Small intestine (tissue), 7 donors: ENCODE data around the gene ZEB1. TPM values are rescaled to one million over a fixed set of nuclear protein-coding genes. Genes with fewer than 3 reads are reported as not detected.

Experiments
- DNase-seq, 2 donors: peaks; one replicate each; pipeline versions ENCODE4 v3.0.0 to v3.0.0-alpha.2; 2013
- FAIRE-seq: peaks from 2 replicates; lab custom pipeline; 2012; peaks lifted over from hg19 to GRCh38; lab: Jason Lieb, UNC
- H3K27ac ChIP-seq, 3 donors: one replicate each; pipeline ENCODE4 v1.5.1; 2013; ENCODE audit warnings: low read length in 2 of 3, mild to moderate bottlenecking in 2 of 3, control low read depth in 1 of 3, inconsistent platforms in 1 of 3, low read depth in 1 of 3, moderate library complexity in 1 of 3
- H3K27me3 ChIP-seq, 3 donors: one replicate each; pipeline ENCODE4 v1.6.1; 2013; ENCODE audit warnings: low read length in 3 of 3, inconsistent platforms in 1 of 3; ENCODE audit not compliant: control insufficient read depth in 3 of 3, insufficient read depth in 3 of 3
- H3K36me3 ChIP-seq, 3 donors: one replicate each; pipeline ENCODE4 v1.6.1; 2013; ENCODE audit warnings: low read length in 3 of 3, inconsistent platforms in 1 of 3, low read depth in 1 of 3, mild to moderate bottlenecking in 1 of 3, moderate library complexity in 1 of 3; ENCODE audit not compliant: control insufficient read depth in 3 of 3, insufficient read depth in 2 of 3
- H3K4me1 ChIP-seq, 3 donors: one replicate each; pipeline ENCODE4 v1.6.1; 2013; ENCODE audit warnings: low read length in 2 of 3, inconsistent platforms in 1 of 3, low read depth in 1 of 3, mild to moderate bottlenecking in 1 of 3, moderate library complexity in 1 of 3; ENCODE audit not compliant: control insufficient read depth in 3 of 3, insufficient read depth in 2 of 3
- H3K4me3 ChIP-seq, 3 donors: one replicate each; pipeline ENCODE4 v1.5.1; 2013; ENCODE audit warnings: low read length in 3 of 3, control low read depth in 1 of 3, inconsistent platforms in 1 of 3, low read depth in 1 of 3, mild to moderate bottlenecking in 1 of 3, moderate library complexity in 1 of 3
- H3K9me3 ChIP-seq, 2 donors: one replicate each; pipeline ENCODE4 v1.6.1; 2013; ENCODE audit warnings: low read depth in 1 of 2, low read length in 1 of 2; ENCODE audit not compliant: control insufficient read depth in 2 of 2, insufficient read depth in 1 of 2
- WGBS, 3 donors: extraction: QIAGEN DNeasy Blood & Tissue Kit; methylation state at CpG; one replicate each; pipeline ENCODE4 v1.1.7; 2013; 5-methylcytosine and 5-hydroxymethylcytosine counted together
- polyA plus RNA-seq, 4 donors: library from polyadenylated mRNA; stranded (reverse) in 3 of 4; unstranded in 1 of 4; fragments of 200-250 nt in 3 of 4; fragments of 120-200 nt in 1 of 4; gene quantifications; one replicate each; pipeline versions ENCODE4 v1.2.1 to v1.2.3, GENCODE V29; 2013
- donor health status: healthy with polysubstance abuse.
- donor health status: control.
- donor health status: control.
- donor health status: Bipolar disorder and iron deficiency.
- donor health status: healthy.

ZEB1 gene
- polyA plus RNA-seq, 4 donors = 2.7 to 10.4 (median 6.9) TPM

DNA sequence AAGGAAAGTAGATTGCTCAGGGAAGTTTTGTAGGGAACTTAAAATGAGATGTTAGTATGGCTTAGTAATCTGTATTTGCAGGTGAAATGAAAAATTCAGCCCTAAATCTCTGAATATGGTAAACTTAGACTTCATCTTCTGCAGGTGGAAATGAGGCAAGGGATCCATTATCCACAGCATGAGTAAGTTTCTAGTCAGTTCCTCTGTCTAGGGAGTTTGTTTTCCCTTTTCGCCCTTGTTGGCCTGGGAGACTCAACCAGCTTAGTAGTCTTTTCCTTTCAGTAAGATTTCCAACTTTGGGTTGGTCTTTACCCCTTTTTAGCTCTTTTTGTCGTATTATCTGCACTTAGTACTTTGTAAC is 65.6 kb downstream of the ZEB1 start:
- Histone ChIP-seq H3K36me3 (no peaks in the 10 kb centered on the region), H3K27me3 (no peaks in the 10 kb centered on the region), H3K9me3 (no peaks in the 10 kb centered on the region), H3K4me1 (no peaks in the 10 kb centered on the region), H3K4me3 (no peak overlapping the region), H3K27ac (no peak overlapping the region)
- WGBS, 3 donors = 67 to 70% (median 69%) methylated on average over 2 of the region's 2 CpGs
- no peak for FAIRE-seq
- no peak for DNase-seq

GRCh38 chr10:31390804-31391203 is 71.8 kb downstream of the ZEB1 start:
- WGBS, 3 donors = 83 to 95% (median 93%) methylated on average over 3 of the region's 3 CpGs
- FAIRE-seq = no peak

DNA sequence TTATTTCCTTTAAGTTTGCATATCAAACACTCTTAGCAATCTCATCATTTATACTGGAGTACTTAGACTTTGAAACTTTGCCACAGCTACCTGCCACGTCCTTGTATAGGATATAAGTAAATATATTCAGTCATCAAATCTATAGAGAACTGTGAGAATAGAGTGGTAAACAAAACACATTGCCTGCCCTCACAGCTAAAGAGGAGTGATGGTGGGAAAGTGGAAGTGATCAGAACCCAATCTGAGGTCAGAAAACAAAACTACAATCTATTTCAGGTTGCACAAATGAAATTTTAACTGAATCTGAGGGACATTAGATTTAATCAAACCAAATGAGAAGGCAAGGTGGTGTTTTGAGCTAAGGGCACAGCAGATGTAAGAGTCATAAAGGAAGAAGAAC is 74.8 kb downstream of the ZEB1 start:
- Histone ChIP-seq H3K9me3 (no peaks in the 10 kb centered on the region), H3K27me3 (no peaks in the 10 kb centered on the region), H3K4me3 (no peak overlapping the region), H3K36me3 (no peaks in the 10 kb centered on the region), H3K4me1 (no peaks in the 10 kb centered on the region), H3K27ac (no peak overlapping the region)
- no peak for DNase-seq
- FAIRE-seq = no peak
- 11 to 48% (median 38%) methylated on average over 1 of the region's 1 CpG for WGBS, 3 donors

More at GRCh38 chr10:31390804-31391203, 71.8 kb downstream of the ZEB1 start:
- H3K27ac ChIP-seq = no peak overlapping the region
- H3K4me3 ChIP-seq = no peak overlapping the region
- H3K4me1 ChIP-seq = no peaks in the 10 kb centered on the region
- H3K36me3 ChIP-seq = no peaks in the 10 kb centered on the region
- H3K27me3 ChIP-seq = no peaks in the 10 kb centered on the region
- no peak for DNase-seq
- H3K9me3 ChIP-seq = no peaks in the 10 kb centered on the region

DNA sequence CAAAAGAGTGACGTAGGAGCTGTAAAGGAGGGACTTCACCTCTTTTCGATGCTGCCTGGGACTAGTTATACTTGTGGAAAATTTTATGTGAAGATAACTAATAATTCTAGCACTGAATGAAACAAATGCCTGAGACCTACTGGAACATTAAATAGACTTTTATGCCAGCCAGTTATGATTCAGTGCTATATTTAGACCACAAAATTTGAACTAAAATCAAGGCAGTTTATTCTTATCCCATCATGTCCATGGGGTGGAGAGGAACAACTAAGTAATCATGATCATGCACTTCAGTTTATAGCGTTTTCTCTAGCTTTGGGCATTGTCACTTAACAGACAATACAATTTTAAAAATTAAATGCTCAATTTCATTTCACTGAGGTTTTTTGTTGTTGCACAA is 76.7 kb downstream of the ZEB1 start:
- Histone ChIP-seq H3K4me1 (no peaks in the 10 kb centered on the region), H3K36me3 (no peaks in the 10 kb centered on the region), H3K9me3 (no peaks in the 10 kb centered on the region), H3K27me3 (no peaks in the 10 kb centered on the region), H3K27ac (no peak overlapping the region), H3K4me3 (no peak overlapping the region)
- FAIRE-seq (no peak), DNase-seq (no peak)
- WGBS, 3 donors = 62 to 66% (median 64%) methylated on average over 3 of the region's 3 CpGs

- H3K36me3 ChIP-seq = no peaks in the 10 kb centered on the region
- no peaks in the 10 kb centered on the region for H3K9me3 ChIP-seq
- no peak overlapping the region for H3K4me3 ChIP-seq
- no peaks in the 10 kb centered on the region for H3K27me3 ChIP-seq
- DNase-seq = no peak
- FAIRE-seq = no peak
- H3K27ac ChIP-seq = no peak overlapping the region
- H3K4me1 ChIP-seq = no peaks in the 10 kb centered on the region
These were observed 77.4 kb downstream of the ZEB1 start for GRCh38 chr10:31396376-31396775.

GRCh38 chr10:31397852-31398251 is 78.8 kb downstream of the ZEB1 start:
- FAIRE-seq = no peak
- H3K4me1 ChIP-seq = no peaks in the 10 kb centered on the region
- H3K9me3 ChIP-seq = no peaks in the 10 kb centered on the region
- H3K4me3 ChIP-seq = no peak overlapping the region
- no peaks in the 10 kb centered on the region for H3K36me3 ChIP-seq
- 76 to 84% (median 77%) methylated on average over 1 of the region's 1 CpG for WGBS, 3 donors
- no peak overlapping the region for H3K27ac ChIP-seq
- DNase-seq = no peak
- H3K27me3 ChIP-seq = no peaks in the 10 kb centered on the region

DNA sequence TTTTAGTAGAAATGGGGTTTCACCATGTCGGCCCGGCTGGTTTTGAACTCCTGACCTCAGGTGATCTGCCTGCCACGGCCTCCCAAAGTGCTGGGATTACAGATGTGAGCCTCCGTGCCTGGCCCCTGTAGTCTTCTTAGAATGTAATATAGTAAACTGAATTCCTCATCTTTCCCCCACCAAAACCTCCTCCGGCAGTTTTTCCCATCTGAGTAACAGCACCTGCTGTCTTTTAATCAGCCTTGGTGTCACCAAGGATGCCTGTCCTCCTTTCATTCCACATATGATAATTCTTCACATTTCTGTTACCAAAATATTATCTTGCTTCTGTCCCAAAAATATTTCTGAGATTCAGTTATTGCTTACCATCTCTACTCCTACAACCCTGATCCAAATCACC is 80.2 kb downstream of the ZEB1 start:
- H3K4me1 ChIP-seq = no peaks in the 10 kb centered on the region
- no peaks in the 10 kb centered on the region for H3K9me3 ChIP-seq
- no peaks in the 10 kb centered on the region for H3K36me3 ChIP-seq
- WGBS, 3 donors = 86 to 96% (median 96%) methylated on average over 5 of the region's 5 CpGs
- no peak for DNase-seq
- no peak for FAIRE-seq
- no peak overlapping the region for H3K4me3 ChIP-seq
- H3K27ac ChIP-seq = no peak overlapping the region
- no peaks in the 10 kb centered on the region for H3K27me3 ChIP-seq

GRCh38 chr10:31399631-31400030 is 80.6 kb downstream of the ZEB1 start:
- FAIRE-seq = no peak
- no peaks in the 10 kb centered on the region for H3K9me3 ChIP-seq
- H3K4me1 ChIP-seq = no peaks in the 10 kb centered on the region
- H3K36me3 ChIP-seq = no peaks in the 10 kb centered on the region
- no peak overlapping the region for H3K4me3 ChIP-seq
- no peaks in the 10 kb centered on the region for H3K27me3 ChIP-seq
- no peak overlapping the region for H3K27ac ChIP-seq
- DNase-seq = no peak

- no peak for FAIRE-seq
- Histone ChIP-seq H3K9me3 (no peaks in the 10 kb centered on the region), H3K27me3 (no peaks in the 10 kb centered on the region), H3K36me3 (no peaks in the 10 kb centered on the region), H3K4me1 (no peaks in the 10 kb centered on the region), H3K4me3 (no peak overlapping the region), H3K27ac (no peak overlapping the region)
- no peak for DNase-seq
- 17 to 57% (median 31%) methylated on average over 3 of the region's 3 CpGs for WGBS, 3 donors
These were observed 82.3 kb downstream of the ZEB1 start for GRCh38 chr10:31401287-31401686.
